Activated CD4-positive, alpha-beta T cell treated with anti-CD3 and anti-CD28 coated beads, Interleukin-10, Interleukin-2, amounts not matched to agents 100 ng/mL and 50 ng/mL, durations not matched to agents 16 hours and 8 hours (primary cell): Measurements from ENCODE around the gene GLRA3.
"Not testable (repeated sequence)": the region's sequence is repeated elsewhere in the genome, so short reads cannot be mapped to it uniquely, and the experiment has no call there.

Experiments
- DNase-seq: peaks from one replicate; pipeline ENCODE4 v3.0.0-alpha.2; 2020

GLRA3 gene

DNA sequence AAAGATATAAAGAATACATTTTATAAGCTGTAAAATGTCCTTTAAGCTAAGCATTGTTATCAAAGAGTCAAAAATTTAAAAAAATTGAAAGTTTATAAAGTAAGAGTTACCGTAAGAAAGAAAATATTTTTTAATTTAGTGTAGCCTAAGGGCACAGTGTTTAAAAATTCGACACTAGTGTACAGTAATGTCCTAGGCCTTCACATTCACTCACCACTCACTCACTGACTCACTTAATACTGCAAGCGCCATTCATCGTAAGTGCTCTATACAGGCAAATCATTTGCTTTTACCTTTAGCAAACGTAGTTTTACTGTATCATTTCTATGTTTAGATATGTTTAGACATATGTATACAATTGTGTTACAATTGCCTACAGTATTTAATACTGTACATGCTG lies 20.2 kb downstream of the GLRA3 start:
- no peak for DNase-seq

DNA sequence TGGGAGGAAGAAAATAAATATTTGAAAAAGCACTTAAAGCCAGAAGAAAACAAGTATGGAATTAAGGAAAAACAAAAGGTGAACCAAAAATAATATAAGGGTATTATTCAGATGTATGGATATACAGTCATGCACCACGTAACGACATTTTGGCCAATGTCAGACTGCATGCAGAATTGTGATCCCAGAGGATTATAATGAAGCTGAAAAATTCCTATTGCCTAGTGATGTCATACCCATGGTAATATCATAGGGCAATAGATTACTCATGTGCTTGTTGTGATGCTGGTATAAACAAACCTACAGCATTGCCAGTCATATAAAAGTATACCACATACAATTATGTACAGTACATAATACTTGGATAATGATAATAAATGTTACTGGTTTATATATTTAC lies 20.9 kb downstream of the GLRA3 start:
- no peak for DNase-seq

GRCh38 chr4:174805746-174806145 lies 23.3 kb downstream of the GLRA3 start:
- no peak for DNase-seq

DNA sequence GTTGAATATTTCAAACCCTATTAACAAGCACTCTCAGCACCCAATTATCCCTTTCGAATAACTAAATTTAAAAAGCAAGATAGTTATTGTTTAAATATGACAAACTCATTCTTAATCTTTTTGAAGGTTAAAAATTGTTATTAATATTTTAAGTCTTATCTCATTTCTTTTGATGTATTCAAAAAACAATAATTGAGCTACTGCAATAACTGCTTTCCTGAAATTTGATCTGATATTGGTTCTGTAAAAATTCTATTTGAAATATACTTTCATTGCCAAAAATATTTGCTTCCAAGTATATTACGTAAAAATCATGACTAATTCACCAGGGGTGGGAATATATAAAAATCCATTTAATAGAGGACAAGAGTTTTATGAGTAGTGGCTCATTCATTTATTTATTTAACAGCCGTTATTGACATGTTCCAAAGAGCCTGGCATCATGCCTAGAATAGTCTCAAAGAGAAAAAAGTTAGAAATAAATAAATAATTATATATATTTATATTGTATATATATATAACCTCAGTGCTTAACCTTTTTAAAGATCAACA lies 34.4 kb downstream of the GLRA3 start:
- DNase-seq: no peak

GRCh38 chr4:174789657-174790056 lies 39.4 kb downstream of the GLRA3 start:
- DNase-seq: no peak

- not testable (repeated sequence) for DNase-seq
These were observed 50.6 kb downstream of the GLRA3 start for GRCh38 chr4:174778274-174778986.

- DNase-seq: no peak
These were observed 53.7 kb downstream of the GLRA3 start for GRCh38 chr4:174775366-174775765.

GRCh38 chr4:174764105-174764729 lies 64.8 kb downstream of the GLRA3 start:
- DNase-seq: peak; percentile 32

- no peak for DNase-seq
These were observed 65.5 kb downstream of the GLRA3 start for GRCh38 chr4:174763454-174764104.

- DNase-seq: no peak
These were observed 67.6 kb downstream of the GLRA3 start for GRCh38 chr4:174761451-174761850.

- no peak for DNase-seq
These were observed 71.3 kb downstream of the GLRA3 start for GRCh38 chr4:174757736-174758135.

GRCh38 chr4:174753021-174753420 lies 76.0 kb downstream of the GLRA3 start:
- no peak for DNase-seq

GRCh38 chr4:174752026-174752425 lies 77.0 kb downstream of the GLRA3 start:
- no peak for DNase-seq

DNA sequence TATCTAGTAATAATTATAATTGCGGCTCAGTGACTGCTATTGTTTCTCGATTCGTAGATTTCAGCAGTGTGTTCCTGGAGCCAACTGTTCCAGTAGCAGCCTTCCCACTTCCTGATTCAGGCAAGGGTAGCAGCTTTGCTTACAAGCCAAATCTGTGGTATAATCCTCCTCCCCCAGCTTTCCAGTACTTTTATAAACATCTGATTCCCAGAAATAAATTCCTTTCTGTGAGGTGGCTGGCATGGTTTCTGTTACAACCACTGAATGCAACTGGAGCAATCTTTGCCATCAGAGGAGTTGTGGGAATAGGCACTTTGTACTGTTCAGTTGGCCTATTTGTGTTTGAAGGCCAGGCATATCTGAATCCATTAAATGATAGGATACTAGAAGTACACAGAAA lies 80.0 kb downstream of the GLRA3 start:
- no peak for DNase-seq

DNA sequence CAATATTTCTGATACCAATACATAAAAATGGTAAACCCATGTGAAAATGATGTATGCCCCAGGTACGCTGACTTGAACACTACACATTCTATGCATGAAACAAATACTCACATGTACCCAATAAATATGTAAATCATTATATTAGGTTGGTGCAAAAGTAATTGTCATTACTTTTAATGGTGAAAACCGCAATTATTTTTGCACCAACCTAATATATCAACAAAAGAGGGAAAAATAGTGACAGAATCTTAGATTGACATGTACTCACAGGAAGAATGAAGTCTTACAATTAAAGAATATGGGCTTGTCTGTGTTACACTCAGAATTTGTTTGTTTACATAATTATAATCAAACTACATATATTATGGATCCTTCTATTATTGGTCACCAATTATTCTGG lies 82.3 kb downstream of the GLRA3 start:
- no peak for DNase-seq

GRCh38 chr4:174742561-174742960 lies 86.5 kb downstream of the GLRA3 start:
- DNase-seq: no peak

DNA sequence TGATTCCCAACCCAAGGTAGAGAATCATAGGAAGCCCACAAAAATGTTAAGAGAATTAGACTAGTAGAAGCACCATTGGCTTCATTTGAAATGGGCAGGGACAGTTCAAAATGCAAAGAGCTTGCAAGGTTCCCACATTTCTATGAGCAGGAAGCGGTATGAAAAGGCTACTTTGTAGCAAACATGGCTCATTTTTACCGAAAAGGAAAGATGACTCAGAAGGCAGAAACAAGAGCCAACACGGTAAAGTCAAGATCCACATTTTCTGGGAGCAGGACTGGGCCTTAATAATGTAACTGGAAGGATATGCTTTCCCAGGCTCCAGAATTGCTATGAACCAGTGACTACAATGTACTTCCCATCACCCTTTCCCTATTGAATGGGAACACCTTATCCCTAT lies 89.5 kb downstream of the GLRA3 start:
- DNase-seq: no peak

DNA sequence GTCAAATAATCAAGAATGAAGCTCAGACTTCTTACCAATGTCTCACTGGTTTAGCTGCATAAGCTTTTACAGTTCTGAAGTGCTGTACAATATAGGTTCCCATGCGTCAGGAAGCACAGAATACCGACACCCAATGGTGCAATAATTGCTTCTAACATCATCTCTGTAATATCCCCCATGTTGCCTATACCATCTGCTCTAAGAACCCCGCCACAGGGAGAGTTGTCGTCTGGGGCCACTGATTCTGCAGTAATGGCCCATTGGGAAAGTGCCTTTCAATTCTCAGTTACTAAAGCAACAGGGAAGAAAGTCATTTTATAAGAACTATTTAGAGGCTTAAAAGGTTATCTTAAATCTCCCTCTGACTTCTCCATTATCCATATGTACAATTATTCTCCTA lies 94.9 kb downstream of the GLRA3 start:
- no peak for DNase-seq

GRCh38 chr4:174717828-174718227 lies 111.2 kb downstream of the GLRA3 start:
- no peak for DNase-seq

- DNase-seq: no peak
These were observed 111.9 kb downstream of the GLRA3 start for GRCh38 chr4:174716986-174717770.

- DNase-seq: peak; percentile 46
These were observed 114.4 kb downstream of the GLRA3 start for GRCh38 chr4:174714393-174715211.

DNA sequence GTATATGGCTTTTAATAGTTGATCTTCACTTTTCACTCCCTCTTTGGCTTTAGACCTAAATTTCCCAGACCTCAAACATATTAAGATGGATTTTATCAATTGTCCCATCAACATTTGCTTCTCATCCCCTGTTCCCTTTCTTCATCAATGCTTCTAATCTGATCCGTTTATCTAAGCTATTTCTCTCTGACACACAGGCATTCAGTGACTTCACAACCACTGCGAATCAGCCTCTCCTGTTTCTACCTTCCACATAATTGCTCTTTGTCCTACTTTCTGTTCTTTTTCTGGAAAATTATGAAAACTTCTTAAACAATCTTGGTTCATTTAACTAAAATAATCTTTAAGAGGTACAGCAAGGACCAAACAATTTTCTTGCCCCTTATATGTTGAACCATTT lies 115.2 kb downstream of the GLRA3 start:
- DNase-seq: no peak
